NCI-H774 (cell line): Measurements from ENCODE around the gene C1QTNF6.
"Not testable (repeated sequence)": the region's sequence is repeated elsewhere in the genome, so short reads cannot be mapped to it uniquely, and the experiment has no call there.

Experiments used
- DNase-seq: peaks from one replicate; lab custom pipeline; 2025; lab: John Stamatoyannopoulos, UW

C1QTNF6 gene

DNA sequence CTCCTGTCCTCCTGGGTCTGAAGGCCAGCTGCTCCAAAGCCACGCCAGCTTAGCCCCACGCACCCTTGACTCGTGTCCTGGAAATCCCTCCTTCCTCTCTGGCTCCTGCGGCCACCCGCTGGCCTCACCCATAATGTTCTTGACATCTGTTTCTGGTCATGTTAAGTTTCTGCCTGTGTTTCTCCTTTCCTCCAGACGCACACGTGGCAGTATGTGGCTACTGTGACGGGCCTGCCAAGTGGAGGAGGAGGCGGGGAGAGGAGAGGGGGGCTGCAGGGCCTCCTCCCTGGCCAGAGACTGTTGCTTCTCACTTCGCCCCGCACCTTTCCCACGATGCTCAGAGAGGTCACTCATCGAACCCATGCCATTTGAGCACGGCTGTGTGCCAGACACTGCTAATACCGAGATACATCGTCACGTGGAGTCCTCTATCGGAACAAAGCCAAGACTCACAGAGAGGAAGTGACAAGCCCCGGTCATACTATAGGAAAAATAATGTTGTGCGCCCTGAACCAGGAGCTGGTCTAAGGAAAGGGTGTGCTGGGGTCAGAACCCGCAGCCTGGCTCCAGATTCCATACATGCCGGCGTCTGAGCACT lies 11.5 kb downstream of the C1QTNF6 start:
- no peak for DNase-seq

DNA sequence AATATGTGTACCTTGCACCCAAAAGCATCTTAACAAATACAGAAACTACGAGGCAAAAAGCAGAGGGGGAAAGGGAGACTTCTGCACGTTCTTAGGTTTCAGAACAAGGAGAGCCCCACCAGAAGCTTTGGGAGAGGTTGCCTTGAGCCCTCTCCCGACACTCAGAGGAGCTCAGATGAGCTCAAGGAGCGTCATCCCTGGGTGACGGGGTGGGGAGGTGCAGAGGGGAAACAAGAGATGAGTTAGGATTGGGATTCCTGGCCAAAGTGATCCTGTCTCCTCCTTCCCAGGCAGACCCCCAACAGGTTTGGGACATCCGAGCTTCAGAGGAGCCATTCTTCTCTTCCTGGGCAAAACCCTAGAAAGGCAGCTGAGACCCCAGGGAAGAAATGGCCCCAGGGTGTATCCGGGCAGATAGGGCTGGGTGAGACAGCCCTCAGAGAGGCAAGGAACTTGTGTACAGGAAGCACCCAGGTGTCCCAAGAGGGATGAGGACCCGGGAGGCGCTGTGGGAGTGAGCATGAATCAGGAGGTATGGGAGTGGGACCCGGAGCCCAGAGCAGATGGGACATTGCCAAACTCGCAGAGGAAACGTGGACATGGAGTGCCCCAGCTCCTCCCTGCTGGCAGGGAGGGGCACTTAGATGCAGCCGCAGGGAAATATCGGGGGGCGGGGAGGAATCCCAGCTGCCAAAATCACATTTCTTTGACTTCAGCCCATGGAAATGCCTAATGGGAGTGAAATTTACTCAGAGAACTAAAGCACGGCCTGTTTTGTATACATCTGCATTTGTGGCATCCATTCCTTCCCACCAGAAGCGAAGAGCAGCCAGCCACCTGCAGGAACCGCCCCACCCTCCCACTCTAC lies 12.4 kb downstream of the C1QTNF6 start:
- DNase-seq = no peak

DNA sequence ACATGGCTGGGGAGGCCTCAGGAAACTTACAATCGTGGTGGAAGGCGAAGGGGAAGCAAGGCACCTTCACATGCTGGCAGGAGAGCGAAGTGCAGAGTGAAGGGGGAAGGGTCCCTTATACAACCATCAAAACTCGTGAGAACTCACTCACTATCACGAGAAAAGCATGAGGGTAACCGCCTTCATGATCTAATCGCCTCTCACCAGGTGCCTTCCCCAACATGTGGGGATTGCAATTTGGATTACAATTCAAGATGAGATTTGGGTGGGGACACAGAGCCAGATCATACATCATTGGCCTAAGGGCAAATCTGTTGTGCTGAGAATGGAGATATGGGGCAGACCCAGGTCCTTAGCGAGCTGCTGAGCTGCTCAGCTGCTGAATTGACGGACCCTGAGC lies 13.1 kb downstream of the C1QTNF6 start:
- no peak for DNase-seq

DNA sequence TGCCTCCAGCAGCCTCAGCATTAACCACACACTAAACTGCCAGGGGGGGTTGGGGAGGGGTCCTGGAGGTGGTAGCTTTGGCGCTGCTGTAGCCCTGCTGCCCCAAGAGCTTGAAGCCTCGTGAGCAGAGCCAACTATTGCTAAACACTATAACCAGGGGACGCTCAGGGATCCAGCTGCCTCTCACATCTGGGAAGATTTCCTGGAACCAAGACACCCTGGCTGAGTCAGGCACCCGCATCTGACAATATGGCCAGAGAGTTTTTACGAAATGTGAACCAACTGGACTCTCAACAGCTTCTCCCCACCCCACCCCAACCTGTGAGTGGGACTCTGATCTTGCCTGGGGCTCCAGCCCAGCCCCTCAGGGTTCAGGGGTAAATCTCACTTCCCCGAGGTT lies 14.3 kb downstream of the C1QTNF6 start:
- no peak for DNase-seq

DNA sequence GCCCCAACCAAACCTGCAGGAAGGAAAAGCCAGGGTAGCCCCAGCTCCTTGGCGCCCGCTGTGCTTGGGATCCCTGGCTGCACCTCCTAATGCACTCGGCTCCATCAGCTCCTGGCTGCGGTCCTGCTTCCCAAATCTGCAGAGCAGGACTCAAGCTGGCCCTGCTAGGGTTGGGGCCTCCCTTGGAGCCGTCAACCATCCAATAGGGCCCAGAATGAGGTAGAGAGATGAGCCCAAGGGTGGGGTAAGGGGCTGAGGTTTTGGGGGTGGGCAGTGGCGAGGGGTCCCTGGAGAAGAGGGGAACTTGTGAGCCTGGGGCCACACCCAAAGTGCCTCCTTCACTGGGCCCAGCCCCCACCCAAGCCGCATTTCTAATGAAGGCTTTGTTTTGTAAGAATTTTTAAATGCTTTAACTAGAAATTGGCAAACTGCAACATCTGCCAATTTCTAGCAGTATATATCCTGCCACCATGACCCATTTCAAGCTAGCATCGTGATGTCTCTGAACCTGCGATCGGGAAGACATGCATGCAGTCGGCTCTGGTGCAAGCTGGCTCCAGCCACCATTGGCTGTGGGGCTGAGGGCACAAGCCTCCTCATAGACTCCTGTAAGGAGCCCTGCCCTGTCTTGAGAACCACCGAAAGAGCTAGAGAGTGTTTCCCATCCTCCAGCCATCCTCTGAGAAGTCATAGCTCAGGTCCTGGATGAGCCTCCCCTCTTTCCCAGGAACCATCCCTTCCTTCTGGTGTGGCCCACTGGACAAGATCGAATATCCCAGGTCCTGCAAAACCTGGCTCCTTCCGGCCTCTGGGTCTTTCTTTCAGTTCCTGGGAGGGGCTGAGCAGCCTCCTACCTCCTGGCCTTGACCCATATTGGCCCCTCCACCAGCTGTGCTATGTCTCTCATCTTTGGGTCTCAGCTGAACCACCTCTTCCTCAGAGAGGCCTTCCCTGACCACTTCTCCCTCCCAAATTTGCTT lies 15.5 kb downstream of the C1QTNF6 start:
- DNase-seq = no peak

DNA sequence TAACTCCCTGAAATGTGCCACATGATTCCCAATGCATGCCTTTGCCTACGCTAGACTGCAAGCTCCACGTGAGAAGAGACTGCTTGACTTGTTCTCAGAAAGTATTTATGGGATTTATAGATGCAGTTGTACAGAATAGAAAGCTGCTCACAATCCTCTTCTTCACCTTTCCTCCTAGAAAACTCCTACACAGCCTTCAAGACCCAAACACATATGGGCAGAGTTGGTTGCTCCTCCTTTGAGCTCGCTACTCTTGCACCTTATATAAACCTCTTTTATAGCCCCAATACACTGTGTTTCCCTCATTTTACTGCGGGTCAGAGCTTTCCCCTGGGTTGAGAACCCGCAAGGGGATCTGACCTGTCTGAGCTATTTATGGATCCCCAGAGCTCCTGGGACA lies 16.4 kb downstream of the C1QTNF6 start:
- DNase-seq = no peak

DNA sequence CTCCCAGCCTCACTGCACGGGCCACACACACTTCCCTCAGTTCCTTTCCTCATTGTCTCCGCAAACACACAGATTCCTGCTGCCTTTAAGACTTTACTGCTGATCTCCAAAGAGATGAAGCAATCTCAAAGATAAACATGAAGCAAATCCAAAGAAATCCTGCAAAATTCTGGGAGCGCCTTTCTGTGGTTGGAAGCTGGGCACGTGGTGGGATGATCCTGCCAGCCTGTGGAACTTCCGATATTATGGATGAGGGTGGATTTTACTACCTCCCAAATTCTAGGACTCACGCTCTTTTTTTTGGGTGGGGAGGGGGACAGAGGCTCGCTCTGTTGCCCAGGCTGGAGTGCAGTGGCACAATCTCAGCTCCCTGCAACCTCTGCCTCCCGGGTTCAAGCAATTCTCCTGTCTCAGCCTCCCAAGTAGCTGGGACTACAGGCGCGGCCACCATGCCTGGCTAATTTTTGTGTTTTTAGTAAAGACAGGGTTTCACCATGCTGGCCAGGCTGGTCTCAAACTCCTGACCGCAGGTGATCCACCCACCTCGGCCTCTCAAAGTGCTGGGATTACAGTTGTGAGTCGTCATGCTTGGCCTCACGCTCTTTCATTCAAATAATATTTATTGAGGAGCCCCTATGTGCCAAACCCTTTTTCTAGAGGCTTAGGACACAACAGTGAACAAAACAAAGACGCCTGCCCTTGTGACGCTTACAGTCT lies 17.2 kb downstream of the C1QTNF6 start:
- DNase-seq = not testable (repeated sequence)

DNA sequence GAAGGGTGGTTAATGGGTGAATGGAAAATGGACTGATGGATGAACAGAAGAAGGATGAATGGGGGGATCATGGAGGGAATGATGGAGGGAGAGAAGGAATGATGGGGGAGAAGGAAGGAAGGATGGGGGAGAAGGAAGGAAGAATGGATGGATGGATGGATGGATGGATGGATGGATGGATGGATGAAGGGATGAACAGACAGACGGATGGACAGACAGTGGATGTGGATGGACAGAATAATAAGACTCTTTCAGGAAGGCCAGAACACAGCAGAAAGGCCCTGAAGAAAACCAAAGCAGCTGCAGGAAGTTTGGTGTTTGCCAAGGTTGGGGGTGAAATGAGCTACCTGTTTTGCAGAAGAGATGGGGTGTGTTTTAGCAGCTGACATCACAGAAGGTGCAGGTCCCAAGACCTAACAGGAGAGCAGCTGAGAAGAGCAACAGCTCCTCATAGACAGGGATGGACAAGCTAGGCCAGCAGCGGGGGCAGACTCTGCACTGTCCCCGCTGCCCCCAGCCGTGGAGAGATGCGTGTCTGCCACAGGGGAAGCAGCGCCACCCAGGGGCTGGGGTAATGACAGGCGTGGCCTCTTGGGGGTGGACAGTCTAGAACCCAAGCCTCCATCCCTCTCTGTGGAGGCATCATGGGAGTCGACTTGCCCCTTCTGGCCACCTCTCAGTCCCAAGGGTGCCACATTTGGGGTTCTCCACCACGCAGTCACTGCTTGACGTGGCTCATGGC lies 17.9 kb downstream of the C1QTNF6 start:
- DNase-seq = no peak

DNA sequence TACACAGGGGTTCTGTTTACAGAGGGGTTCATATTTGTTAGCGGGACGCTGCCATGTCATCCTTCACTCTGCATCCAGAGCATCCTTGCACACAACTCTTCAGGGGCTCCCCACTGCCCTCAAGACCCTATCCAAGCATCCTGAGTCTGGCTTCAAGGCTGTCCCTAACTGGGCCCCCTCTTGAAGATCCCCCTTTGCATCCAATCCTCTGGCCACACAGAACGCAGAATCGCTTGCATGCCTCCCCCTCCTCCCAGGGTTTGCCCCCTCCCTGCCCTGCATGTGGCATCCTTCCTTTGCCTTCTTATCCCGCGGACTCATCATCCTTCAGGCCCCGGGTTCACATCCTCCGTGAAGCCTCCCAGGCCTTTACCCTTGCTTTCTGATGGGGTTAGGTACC lies 18.6 kb downstream of the C1QTNF6 start:
- no peak for DNase-seq

DNA sequence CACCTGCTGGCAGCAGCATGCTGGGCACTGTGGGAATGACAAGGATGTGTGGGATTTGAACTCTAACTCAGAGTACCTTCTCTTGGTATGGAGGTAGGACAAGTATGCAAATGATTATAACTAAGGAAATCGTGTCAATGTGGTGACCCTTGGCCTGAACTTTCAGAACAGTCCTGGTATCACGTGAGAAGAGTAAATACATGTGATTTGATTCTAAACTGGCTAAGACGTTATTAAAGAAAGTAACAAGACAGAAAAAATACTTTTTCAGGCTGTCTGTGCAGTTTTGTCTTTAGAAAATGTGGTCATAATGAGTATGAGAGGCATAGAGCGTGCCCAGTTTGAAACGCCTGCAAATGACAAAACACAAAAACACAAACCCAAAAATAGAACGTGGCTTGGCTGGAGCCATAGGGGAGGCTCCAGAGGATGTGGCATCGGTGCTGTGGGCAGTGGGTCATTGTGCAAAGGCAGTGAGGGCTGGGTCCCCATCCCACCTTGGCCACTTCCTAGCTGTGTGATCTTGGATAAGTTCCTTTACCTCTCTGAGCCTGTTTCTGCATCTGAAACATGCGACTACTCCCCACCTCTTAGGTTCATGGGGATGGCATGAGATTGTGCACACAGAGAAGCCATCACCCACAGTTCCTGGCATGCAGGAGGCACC lies 19.9 kb downstream of the C1QTNF6 start:
- no peak for DNase-seq

DNA sequence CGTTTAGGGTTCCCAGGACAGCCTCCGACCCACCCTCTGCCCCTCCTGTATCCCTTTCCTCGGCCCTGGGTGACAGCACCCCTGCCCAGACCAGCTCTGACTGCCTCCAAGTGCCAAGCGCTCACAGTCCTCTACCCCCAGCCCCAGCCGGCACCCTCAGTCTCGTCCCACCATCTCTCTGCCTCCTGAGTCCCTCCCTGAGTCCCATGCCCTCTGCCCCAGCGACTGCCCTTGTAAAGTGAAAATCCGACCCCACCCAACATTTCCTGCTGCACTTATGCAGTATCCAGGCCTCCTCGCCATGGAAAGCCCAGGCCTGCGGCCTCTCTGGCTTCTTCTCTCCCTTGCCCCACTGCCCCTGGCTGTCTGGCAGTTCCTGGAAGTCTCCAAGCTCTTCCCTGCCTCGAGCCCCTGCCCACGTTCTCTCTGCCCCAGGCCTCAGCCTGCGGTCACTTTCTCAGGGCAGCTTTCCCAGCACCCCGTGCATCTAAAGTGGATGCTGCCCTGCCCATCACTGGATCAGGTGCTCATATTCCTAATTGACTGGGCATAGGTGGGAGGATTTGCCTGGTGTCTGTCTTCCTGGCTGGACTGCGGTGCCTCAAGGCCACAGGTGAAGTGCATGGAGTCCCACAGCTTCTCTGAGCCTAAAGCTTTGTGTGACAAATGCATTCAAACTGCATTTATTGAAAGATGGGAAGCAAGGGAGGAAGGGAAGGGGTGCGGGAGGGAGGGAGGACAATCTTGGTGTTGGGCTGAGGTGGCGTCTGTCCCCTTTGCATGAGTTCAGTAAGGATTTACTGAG lies 20.7 kb downstream of the C1QTNF6 start:
- DNase-seq = no peak

DNA sequence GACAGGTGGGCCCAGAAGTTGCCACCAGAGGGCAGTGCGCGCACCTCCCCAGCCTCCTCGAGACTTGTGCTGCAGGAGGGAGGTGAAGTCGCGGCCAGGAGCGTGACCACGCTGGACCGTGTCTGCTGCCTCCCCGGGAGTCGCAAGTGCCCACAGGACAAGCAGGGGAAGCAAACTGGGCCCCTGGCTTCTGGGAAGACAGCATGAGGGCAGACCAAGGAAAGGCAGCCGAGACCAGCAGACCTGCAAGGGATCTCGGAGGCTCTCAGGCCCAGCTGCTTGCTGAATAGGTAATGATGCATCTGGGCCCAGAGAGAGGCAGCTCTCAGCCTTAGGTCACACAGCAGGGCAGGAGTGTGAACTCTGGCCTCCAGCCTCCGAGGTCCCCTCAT lies 21.4 kb downstream of the C1QTNF6 start:
- no peak for DNase-seq

DNA sequence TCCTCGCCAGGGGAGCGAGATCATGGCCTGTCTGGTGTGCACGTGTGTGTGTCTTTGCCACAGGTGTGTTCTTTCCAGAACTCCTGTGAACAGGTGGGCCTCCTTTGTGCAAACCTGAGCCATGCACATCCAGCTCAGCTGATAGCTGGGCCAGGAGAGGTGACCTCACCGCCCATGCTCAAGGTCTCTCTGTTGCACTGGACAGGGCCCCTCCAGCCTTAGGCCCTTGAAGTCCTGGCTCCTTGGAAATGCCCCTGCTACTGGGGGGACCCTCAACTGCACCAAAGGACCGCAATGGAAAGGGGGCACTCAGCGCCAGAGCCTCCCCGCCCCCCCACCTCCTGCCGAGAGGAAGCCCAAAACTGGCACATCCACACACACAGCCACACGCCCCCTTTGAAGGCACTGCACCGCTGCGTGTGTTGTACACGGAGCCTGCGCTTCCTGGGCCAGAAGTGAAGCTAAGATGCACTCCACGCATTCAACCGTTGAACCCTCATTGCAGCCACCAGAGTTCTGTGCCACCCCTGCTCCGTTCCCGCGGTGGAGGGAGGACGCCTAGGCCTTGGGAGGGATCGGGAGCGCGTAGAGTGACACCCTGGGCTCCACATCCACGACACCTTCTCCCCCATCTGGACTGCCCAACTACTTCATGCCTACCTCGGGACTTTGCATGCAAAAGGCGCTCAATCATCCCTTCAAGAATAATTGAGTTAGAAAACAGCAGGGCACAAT lies 21.9 kb downstream of the C1QTNF6 start:
- DNase-seq = no peak

DNA sequence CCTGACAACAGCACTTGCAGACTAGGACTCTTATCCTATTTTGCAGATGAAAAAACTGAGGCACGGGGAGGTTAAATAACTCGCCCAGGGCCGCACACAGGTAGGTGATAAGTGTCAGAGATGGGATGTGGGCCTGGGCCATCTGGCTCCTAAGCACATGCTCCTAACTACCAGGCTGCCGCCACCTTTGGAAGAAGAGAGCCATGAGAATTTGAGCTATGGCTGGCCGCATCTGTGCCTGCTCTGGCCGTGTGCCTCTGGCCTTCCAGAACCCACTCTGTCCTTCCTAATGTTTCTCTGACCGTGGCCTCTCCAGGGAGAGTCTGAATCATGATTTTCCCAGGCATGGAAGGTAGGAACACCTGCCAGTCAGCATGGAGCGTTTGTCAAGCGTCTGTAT lies 23.0 kb downstream of the C1QTNF6 start:
- no peak for DNase-seq

DNA sequence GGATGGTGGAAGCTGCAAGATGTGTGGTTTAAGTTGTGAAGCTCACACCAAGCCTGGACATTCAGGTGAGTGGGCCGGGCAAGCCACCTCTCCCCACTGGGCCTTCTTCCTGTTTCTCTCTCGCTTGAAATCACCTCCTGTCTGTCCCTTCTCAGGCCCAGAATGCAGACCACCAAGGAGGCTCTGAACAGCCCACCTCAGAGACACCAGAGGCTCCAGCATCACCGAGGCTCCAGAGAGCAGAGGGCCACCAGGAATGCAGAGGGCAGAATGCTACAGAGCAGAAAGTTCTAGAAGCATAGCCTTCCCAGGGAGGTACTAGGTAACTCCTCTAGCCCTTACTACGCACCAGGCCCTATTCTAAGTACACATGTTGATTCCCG lies 23.6 kb downstream of the C1QTNF6 start:
- no peak for DNase-seq

DNA sequence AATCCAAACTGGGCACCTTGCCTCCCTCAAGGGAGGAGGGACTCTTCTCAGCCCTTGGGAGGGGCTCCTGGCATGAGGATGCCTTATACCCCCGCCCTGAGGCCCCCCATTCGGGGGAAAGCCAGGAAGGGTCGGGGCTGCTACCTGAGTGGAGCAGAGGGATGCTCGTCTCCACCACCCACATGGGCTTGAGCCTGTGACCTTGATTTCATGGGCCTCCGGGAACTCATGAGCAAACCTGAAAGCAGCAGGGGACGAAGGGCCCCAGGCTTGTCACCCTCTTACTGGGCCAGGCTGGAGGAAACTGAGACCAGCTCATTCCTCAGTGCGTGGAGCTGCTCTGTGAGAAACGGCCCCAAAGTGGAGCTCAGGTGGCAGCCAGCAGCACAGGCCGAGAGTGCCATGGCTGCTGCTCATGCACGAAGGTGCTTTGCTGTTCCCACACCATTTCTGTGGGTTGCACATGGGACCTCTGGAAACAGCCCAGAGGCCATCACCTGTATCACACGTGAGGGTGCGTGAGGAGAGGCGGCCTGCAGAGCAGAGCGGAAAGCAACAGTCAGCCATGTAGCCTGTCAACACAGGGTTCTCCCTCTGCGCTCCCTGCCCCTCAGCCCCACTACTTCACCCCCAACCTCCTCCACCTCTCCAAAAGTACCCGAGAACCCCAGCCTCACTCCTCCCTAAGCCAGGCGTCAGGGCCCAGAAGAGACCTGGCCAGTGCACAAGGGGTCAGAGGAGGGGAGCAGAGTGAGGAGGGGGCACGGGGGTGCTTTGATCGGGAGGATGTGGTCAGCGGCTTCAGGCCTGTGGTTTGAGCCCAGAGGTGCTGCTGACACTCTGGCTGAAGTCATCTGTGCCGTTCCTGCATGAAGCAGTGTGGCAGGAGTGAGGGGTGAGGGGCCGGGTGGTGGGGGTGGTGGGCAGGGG lies 24.2 kb downstream of the C1QTNF6 start:
- DNase-seq = no peak

DNA sequence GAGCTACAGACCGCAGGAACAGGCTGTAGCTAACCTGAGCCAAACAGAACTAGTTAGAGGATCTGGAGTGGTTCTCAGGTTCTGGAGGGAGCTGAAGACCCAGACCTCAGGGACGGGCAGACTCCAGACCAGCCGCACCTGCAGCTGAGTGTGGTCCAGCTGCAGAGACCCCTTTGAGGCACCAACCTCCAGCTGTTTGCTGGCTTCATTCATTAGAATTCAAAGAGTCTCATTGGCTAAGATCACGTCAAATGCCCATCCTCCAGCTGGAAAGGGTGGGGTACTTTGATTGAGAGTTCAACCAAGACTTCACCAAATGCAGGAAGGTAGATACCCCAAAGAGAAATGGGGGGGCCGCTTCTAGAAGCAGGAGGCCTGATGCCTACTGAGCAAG lies 25.0 kb downstream of the C1QTNF6 start:
- DNase-seq = no peak
